HL-60/S4 treated with retinoic acid at 250 ng/mL for 4 days and 3 days (cell line): ENCODE data around the gene VGLL2.

ENCODE experiments used
- in situ Hi-C: fragments of 300-500 bp; cut with MboI; formaldehyde crosslinking; loops from 2 replicates; pipeline ENCODE4 v1.7.0; 2022; ENCODE audit warnings: low sequenced_read_pairs

Gene VGLL2

DNA sequence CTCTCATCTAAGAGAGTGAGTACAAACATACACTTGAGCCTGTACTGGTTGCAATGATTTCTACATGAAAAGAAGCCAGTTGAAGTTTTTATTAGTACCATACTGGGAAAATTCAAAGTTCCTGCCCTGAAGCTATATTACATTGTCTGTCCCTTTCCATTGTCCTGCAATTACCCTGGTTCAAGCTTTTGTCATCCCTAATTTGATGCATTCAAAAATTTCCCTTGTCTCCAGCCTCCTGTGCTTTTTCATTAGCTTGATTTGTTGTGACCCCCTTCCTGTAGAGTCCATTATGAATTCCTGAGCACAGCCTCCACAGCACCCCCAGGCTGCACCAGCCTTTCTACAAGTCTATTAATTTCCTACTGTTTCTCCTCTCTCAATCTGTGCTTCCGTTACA lies 46.4 kb downstream of the VGLL2 start:
- in situ Hi-C loops, result no loop called here

DNA sequence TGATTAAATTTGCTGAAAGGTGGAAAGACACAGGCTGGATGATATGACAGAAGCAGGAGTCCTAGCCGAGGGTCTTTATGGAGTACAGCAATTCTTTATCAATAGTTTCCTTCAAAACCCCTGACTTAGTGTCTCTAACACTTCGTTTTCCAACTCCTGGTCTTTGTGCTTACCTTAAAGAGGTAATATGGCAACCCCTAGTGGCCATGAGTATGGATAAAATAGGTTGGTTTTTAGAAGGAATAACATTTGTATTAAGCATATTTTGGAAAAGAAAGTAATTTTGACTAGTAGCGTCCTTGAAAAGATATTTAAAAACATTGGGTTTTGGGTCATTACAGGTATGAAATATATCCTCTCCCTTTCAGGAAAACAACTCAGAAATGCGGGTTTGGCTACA lies 51.9 kb downstream of the VGLL2 start:
- in situ Hi-C loops, result no loop called here
